Measurements from ENCODE around the gene COL25A1.

Gene COL25A1

DNA sequence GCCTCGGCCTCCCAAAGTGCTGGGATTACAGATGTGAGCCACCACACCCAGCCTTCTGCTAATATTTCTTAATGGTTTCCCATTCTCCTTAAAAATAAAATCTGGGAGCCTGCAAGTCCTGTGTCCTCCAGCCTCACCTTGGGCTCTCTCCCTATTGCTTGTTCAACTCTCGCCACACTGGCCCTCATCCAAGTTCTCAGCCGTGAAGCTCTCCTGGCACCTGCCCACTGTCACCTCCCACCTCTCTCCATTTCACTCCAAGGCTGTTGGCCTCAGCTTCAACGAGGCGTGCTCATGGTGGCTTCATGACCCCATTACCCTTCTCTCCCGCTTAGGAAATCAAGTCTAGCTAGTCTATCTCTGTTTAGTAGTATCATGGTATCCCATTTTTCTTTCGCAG, 530.1 kb downstream of the COL25A1 start:
- DNase-seq (ENCODE audit: low read depth, low spot score), result no peak

DNA sequence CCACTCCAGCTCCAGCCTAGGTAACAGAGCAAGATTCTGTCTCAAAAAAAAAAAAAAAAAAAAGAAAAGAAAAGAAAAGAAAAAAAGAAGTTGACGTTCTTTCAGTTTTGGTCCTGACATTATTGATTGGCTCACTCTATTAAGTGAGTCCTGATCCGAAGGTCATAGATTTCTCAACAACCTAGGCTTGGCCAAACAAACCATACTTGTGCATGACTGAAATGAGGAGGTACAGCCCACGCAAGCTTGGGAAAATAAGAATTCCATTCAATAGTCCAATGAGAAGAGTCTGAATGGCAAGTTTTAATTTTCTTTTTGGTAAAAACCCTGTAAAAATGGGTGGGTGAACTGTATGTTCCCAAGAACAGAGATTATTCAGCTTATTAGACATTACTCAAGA, 536.4 kb downstream of the COL25A1 start:
- DNase-seq (ENCODE audit: low read depth, low spot score), result no peak

DNA sequence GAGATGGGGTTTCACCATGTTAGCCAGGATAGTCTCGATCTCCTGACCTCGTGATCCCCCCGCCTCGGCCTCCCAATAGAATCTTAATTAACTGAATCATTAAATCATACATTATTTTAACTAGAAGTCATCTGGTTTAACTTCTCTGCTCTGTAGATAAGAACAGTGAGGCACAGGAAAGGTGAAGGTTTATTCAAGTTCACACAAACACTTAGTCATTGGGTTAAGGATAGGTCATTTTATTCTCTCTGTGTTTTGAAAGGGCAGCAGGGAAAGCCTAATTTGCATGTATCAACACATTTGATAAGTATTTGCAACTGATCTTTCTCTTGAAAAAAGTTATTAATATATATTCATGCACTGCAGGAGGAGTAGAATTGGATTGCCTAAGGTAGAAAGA, 538.5 kb downstream of the COL25A1 start:
- DNase-seq (ENCODE audit: low read depth, low spot score), result no peak

DNA sequence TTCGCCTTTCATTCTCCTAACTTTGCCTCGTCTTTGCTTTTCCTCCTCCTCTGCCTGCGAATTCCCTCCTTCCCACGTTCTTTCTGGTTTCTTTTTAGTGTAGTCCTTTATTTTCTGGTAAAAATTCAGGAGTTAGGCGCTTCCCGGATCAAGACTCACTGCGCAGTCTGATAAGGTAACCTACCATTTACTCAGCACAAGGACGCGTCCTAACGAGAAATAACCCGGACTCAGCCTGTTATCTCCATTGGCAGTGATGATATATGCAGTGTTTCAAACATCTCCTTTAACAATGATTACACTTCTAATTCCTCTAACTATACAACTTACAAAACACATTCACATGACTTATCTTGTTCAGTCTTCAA, 539.2 kb downstream of the COL25A1 start:
- DNase-seq (ENCODE audit: low read depth, low spot score), result no peak

DNA sequence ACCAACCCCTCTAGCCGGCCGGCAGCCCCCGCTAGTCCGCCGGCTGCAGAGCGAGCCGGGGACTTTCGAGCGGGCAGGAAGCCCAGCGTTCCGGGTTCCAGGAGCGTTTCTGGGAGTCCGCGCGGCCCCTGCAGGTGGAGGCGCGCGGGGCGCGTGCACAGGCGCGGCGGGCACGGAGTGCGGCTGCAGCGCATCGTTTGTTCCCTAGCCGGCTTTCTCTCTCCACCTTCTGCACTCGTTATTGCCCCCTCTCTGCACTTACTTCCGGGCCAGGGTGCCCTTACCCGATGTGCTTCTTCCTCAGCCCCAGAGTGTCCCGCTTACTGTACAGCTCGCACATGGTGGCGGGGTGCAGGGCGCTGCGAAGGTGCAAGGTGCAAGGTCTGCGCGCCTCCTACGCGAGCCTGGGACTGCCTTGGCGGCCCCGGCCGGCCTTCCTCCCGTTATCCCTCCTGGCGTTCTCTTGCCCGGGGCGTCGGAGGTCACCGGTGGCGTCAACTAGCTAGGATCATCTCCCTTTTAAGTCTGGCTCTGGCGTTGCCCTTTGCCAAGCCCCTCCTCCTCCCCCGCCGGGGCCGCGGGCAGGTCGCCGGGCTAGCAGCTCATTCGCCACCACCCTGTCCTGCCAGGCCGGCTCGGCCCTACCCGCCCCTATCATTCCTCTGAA, 539.8 kb downstream of the COL25A1 start, which contains the start of gene ETNPPL:
TSS of gene ETNPPL (minus strand) at position 495 of the 667 bp plus-strand sequence. CDS start at position 340, 155 bp downstream.
- no peak for DNase-seq (ENCODE audit: low read depth, low spot score)
